Spleen (tissue), 7 donors: ENCODE data around the gene ESF1.

ENCODE experiments used
- CTCF ChIP-seq, 11 experiments: fragments of 200-600 bp in 7 of 11; fragments of 450-650 bp in 4 of 11; sonication (generic) in 4 of 11; IDR thresholded peaks in 8 of 11; conservative IDR thresholded peaks in 3 of 11; 1 replicate in 7 of 11; 2 replicates in 4 of 11; pipeline versions ENCODE4 v1.4.0 to v1.8.0; 2016 to 2021; ENCODE audit warnings: antibody characterized with exemption in 11 of 11, inconsistent platforms in 4 of 11, mild to moderate bottlenecking in 1 of 11
- POLR2A ChIP-seq, 3 donors: fragments of 450-650 bp; IDR thresholded peaks; one replicate each; pipeline ENCODE4 v1.5.1; 2017; ENCODE audit warnings: antibody characterized with exemption in 3 of 3, mild to moderate bottlenecking in 1 of 3
- POLR2AphosphoS5 ChIP-seq, 3 donors: sonication (generic); formaldehyde crosslinking; IDR thresholded peaks; one replicate each; pipeline ENCODE4 v1.5.1; 2017; ENCODE audit warnings: antibody characterized with exemption in 3 of 3
- donor health status: DM: no; HTN: no; CAD: no; lungs with moderate emphysema.
- donor health status: DM: no; HTN: no; CAD: no.
- donor health status: DM: no; HTN: no; CAD: no.

GRCh38 chr20:13821876-13822275, 37.2 kb upstream of the ESF1 start:
- TF ChIP-seq CTCF (IDR thresholded peaks at IDR 0.05 in 8 of 11, conservative IDR thresholded peaks at IDR 0.05 in 3 of 11), result no peak
- no peak for TF ChIP-seq POLR2A (IDR thresholded peaks at IDR 0.05)
- TF ChIP-seq POLR2AphosphoS5 (IDR thresholded peaks at IDR 0.05), result no peak
